Tibial artery (tissue), 4 donors: ENCODE results near the gene ZNF580.

Experiments
- DNase-seq, 2 donors: peaks; one replicate each; pipeline ENCODE4 v3.0.0-alpha.2; 2019
- H3K27ac ChIP-seq, 2 donors: fragments of 200-600 bp; sonication (generic) in 1 of 2; 1 replicate in 1 of 2; 2 replicates in 1 of 2; pipeline ENCODE4 v1.5.1; 2018 to 2019; ENCODE audit warnings: mild to moderate bottlenecking in 1 of 2
- H3K27me3 ChIP-seq, 2 donors: fragments of 200-600 bp; sonication (generic) in 1 of 2; one replicate each; pipeline versions ENCODE4 v1.5.1 to v1.6.0; 2016 to 2019
- H3K36me3 ChIP-seq, 3 donors: fragments of 200-600 bp; sonication (generic) in 2 of 3; one replicate each; pipeline ENCODE4 v1.5.1; 2016 to 2019; ENCODE audit warnings: mild to moderate bottlenecking in 2 of 3
- H3K4me1 ChIP-seq, 4 donors: fragments of 200-600 bp; sonication (generic) in 2 of 4; 1 replicate in 3 of 4; 2 replicates in 1 of 4; pipeline ENCODE4 v1.5.1; 2016 to 2019
- H3K4me3 ChIP-seq, 2 donors: fragments of 200-600 bp; sonication (generic) in 1 of 2; 1 replicate in 1 of 2; 2 replicates in 1 of 2; pipeline ENCODE4 v1.5.1; 2018 to 2019; ENCODE audit warnings: mild to moderate bottlenecking in 2 of 2
- H3K9me3 ChIP-seq, 3 donors: fragments of 200-600 bp; sonication (generic) in 1 of 3; one replicate each; pipeline ENCODE4 v1.5.1; 2016 to 2019
- intact Hi-C: fragments of 100-400 bp; cut with DNase I; formaldehyde crosslinking; loops from one replicate; pipeline ENCODE4 v1.15.0; 2023; ENCODE audit warnings: low total_unique reads
- TF ChIP-seq, protein P1 (sequence below), 2 experiments: fragments of 200-600 bp in 1 of 2; fragments of 450-650 bp in 1 of 2; IDR thresholded peaks; one replicate each; pipeline ENCODE4 v1.5.1; 2017 to 2019; ENCODE audit warnings: antibody characterized with exemption in 2 of 2, mild to moderate bottlenecking in 1 of 2, moderate library complexity in 1 of 2

ZNF580 gene

DNA sequence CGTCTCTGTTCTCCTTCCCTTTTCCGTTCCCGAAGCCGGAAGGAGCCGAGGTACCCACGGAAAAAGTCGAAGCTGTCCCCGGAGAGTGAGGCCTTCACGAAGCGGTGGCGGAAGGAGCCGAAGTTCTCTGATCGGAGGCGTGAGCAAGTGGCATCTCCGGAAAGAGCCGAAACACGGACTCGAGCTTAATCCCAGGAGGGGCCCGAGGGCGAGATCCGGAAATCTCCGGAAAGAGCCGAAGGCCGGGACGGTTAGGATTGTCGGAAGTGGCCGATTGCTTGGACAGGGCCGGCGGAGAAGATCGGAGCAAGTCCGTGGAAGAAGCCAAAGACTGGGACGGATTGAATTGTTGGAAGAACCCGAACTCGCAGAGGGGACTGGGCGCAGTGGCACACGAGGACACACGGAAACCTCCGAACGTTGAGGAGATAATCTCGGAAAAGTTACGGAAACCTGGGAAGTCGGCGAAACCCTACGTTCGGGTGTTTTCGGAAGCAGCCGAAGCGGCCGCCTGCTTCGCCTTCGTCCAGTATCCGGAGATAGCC lies 13.6 kb downstream of the ZNF580 start:
- peak; percentile 100 for DNase-seq
- Histone ChIP-seq H3K36me3 (peaks cover 0 to 23% (median 4%) of the 10 kb centered on the region in 3 donors), H3K4me3 (peak overlapping the region; percentile 73 to 96), H3K27ac (peak overlapping the region; percentile 93 to 99), H3K9me3 (no peaks in the 10 kb centered on the region), H3K27me3 (no peaks in the 10 kb centered on the region), H3K4me1 (peaks cover 0 to 50% (median 48%) of the 10 kb centered on the region in 4 donors)
- intact Hi-C loops = no loop called here
- TF ChIP-seq, protein P1, sequence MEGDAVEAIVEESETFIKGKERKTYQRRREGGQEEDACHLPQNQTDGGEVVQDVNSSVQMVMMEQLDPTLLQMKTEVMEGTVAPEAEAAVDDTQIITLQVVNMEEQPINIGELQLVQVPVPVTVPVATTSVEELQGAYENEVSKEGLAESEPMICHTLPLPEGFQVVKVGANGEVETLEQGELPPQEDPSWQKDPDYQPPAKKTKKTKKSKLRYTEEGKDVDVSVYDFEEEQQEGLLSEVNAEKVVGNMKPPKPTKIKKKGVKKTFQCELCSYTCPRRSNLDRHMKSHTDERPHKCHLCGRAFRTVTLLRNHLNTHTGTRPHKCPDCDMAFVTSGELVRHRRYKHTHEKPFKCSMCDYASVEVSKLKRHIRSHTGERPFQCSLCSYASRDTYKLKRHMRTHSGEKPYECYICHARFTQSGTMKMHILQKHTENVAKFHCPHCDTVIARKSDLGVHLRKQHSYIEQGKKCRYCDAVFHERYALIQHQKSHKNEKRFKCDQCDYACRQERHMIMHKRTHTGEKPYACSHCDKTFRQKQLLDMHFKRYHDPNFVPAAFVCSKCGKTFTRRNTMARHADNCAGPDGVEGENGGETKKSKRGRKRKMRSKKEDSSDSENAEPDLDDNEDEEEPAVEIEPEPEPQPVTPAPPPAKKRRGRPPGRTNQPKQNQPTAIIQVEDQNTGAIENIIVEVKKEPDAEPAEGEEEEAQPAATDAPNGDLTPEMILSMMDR (IDR thresholded peaks at IDR 0.05) = no peak

DNA sequence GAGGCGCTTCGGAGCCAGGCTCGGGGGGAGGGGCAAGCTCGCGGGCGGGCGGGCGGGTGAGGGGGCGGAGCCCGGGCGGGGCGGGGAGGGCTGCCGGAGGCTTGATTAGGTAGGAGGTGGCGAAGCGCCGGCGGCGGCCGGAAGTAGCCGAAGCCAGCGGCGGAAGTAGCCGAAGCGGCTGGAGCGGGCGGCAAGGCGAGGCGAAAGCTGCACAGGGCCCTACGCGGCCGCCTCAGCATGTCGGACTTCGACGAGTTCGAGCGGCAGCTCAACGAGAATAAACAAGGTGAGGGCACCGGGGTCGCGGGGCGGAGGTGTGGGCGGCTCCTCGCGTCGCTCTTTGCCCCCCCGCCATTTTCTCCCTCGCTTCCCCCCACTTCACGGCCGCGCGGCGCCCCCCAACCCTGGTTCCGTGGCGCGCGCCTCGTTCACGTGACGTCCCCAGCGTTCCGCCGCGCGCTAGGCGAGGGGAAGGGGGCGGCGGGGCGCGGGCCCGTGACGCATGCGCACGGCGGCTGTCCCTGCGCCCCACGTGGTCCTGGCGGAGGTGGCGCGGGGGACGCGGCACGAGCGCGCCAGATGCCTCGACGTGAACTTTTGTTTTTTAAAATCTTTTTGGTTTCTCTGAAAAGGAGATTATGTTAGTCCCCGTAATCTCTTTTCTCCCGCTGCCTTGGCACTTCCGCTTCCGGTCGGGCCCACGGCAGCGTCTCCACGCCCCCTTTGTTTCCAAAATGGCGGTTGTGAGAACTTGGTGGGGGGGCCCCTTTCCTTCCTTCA lies 14.3 kb downstream of the ZNF580 start, which contains the start of gene U2AF2:
Gene U2AF2, plus strand, starts transcription at position 168 of the 780 bp plus-strand sequence. Its CDS starts 70 bp downstream, at position 238.
- peak; percentile 93 to 97 for DNase-seq
- no peaks in the 10 kb centered on the region for H3K9me3 ChIP-seq
- H3K4me3 ChIP-seq = peak within 1 kb of the TSS; percentile 73 to 96
- H3K36me3 ChIP-seq = peaks cover 0 to 30% (median 10%) of the 10 kb centered on the region in 3 donors
- H3K27me3 ChIP-seq = no peaks in the 10 kb centered on the region
- intact Hi-C loops = no loop called here
- TF ChIP-seq, protein P1 (IDR thresholded peaks at IDR 0.05) = peak in 1 of 2 experiments; percentile 10
- peaks cover 0 to 53% (median 53%) of the 10 kb centered on the region in 4 donors for H3K4me1 ChIP-seq
- H3K27ac ChIP-seq = peak within 1 kb of the TSS; percentile 93 to 99

DNA sequence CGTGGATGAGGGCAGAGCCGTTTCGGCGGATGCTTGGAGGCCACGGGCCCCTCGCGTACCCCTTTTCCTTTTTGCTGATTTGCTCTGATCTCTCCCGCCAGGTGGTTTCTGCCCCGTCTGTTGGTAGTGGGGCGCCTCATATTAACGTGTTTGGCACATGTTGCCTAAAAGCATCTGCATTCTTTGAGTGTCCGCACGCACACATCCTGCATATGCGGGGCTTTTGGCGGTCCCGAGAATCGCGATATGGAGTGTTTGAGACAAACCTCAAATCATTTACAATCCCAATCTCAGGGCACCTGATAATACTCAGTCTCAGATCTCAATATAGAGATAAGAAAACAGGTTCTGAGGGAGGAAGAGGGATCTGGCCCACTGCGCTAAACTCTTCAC lies 14.8 kb downstream of the ZNF580 start:
- H3K4me1 ChIP-seq = peaks cover 0 to 55% (median 55%) of the 10 kb centered on the region in 4 donors
- intact Hi-C loops = no loop called here
- TF ChIP-seq, protein P1 (IDR thresholded peaks at IDR 0.05) = no peak
- H3K4me3 ChIP-seq = peak overlapping the region; percentile 73 to 96
- no peaks in the 10 kb centered on the region for H3K27me3 ChIP-seq
- H3K36me3 ChIP-seq = peaks cover 1 to 36% (median 16%) of the 10 kb centered on the region in 3 donors
- H3K9me3 ChIP-seq = no peaks in the 10 kb centered on the region
- DNase-seq = no peak
- H3K27ac ChIP-seq = peak overlapping the region; percentile 93 to 99

DNA sequence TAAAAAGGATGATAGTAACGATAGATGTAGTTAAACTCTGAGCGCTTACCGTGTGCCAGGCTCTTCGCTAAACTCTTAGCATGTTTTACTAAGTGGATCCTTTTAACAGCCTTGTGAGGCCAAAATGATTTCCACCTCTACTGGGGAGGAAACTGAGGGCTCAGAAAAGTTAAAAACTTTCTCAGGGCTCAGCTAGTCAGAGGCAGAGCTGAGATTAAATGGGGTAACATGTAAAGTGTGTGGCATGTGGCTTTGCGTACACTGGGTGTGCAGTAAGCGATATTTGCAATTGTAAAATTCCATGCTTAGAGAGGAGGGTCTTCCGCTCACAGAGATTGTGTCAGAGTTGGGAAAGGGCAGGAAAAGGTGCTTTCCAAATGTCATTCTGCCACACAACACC lies 15.8 kb downstream of the ZNF580 start:
- Histone ChIP-seq H3K27ac (no peak overlapping the region), H3K4me1 (peaks cover 0 to 55% (median 55%) of the 10 kb centered on the region in 4 donors), H3K4me3 (peak overlapping the region; percentile 73 to 96), H3K36me3 (peaks cover 10 to 40% (median 25%) of the 10 kb centered on the region in 3 donors), H3K27me3 (no peaks in the 10 kb centered on the region), H3K9me3 (no peaks in the 10 kb centered on the region)
- no peak for DNase-seq
- intact Hi-C loops = no loop called here
- TF ChIP-seq, protein P1 (IDR thresholded peaks at IDR 0.05) = no peak

DNA sequence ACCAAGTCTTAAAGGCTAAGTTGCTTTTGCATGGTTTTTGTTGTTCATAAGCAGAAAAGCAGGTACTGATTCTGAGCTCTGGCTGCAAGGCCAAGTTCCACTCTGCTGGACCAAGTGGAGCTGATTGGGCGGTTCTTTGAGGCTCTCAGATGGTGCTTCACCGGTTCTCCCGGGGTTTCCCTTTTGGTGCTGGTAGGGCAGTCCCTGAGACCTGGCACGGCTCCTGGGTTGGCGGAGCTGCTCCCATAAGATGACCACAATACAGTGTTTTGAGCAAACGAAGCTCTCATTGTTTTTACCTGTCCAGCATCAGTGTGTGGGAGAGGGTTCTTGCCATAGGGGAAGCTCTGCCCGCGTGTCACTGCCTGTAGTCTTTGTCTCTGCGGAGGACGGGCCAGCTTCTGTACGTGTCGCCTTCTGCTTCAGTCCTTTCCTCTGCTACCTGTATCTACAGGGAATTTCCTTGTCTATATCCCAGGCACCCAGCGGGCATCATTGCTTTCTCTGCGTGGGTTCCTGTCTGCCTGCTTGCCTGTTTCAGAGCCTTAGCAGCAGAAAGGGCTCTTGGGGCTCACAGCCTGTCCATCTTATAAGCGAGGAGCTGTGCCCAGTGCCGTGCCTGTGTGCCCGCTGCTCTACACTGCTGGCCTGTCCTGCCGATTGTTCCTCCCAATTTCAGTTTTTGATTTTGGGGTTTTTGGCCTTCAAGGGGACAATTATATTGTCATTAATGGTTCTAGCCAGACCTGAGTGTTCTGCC lies 16.4 kb downstream of the ZNF580 start:
- Histone ChIP-seq H3K9me3 (no peaks in the 10 kb centered on the region), H3K27me3 (no peaks in the 10 kb centered on the region), H3K4me3 (peak overlapping the region; percentile 73 to 96), H3K27ac (no peak overlapping the region), H3K36me3 (peaks cover 16 to 46% (median 31%) of the 10 kb centered on the region in 3 donors), H3K4me1 (peaks cover 0 to 55% (median 55%) of the 10 kb centered on the region in 4 donors)
- no peak for DNase-seq
- intact Hi-C loops = no loop called here
- TF ChIP-seq, protein P1 (IDR thresholded peaks at IDR 0.05) = no peak
